Parathyroid adenoma (tissue), 2 donors: ENCODE results near the gene MYCBP2.
"Not testable (repeated sequence)": the region's sequence is repeated elsewhere in the genome, so short reads cannot be mapped to it uniquely, and the experiment has no call there.

ENCODE experiments used
- H2AFZ ChIP-seq: fragments of 300-600 bp; sonication (generic); one replicate; pipeline ENCODE4 v1.7.0; 2017; ENCODE audit warnings: antibody characterized with exemption, mild to moderate bottlenecking
- H3K27ac ChIP-seq: fragments of 300-600 bp; sonication (generic); one replicate; pipeline ENCODE4 v1.7.0; 2017
- H3K27me3 ChIP-seq: fragments of 300-600 bp; sonication (generic); one replicate; pipeline ENCODE4 v1.7.0; 2017; ENCODE audit warnings: low read length; ENCODE audit not compliant: control insufficient read depth, insufficient read depth
- H3K36me3 ChIP-seq: fragments of 300-600 bp; sonication (generic); one replicate; pipeline ENCODE4 v1.7.0; 2017; ENCODE audit warnings: low read length; ENCODE audit not compliant: control insufficient read depth, insufficient read depth
- H3K4me1 ChIP-seq: fragments of 300-600 bp; sonication (generic); one replicate; pipeline ENCODE4 v1.7.0; 2017; ENCODE audit warnings: control low read depth
- H3K4me2 ChIP-seq: fragments of 300-600 bp; sonication (generic); one replicate; pipeline ENCODE4 v1.7.0; 2017; ENCODE audit warnings: low read length
- H3K4me3 ChIP-seq: fragments of 300-600 bp; sonication (generic); one replicate; pipeline ENCODE4 v1.7.0; 2017; ENCODE audit warnings: low read depth, low read length
- H3K79me2 ChIP-seq: fragments of 300-600 bp; sonication (generic); one replicate; pipeline ENCODE4 v1.7.0; 2017; ENCODE audit warnings: control low read depth
- H3K9ac ChIP-seq: fragments of 300-600 bp; sonication (generic); one replicate; pipeline ENCODE4 v1.7.0; 2017; ENCODE audit warnings: mild to moderate bottlenecking
- H3K9me3 ChIP-seq: fragments of 300-600 bp; sonication (generic); one replicate; pipeline ENCODE4 v1.7.0; 2017; ENCODE audit warnings: low read length; ENCODE audit not compliant: control insufficient read depth
- TF ChIP-seq, protein P1 (sequence below): fragments of 300-600 bp; sonication (generic); IDR thresholded peaks from one replicate; pipeline ENCODE4 v1.7.0; 2017; ENCODE audit warnings: antibody characterized with exemption, mild to moderate bottlenecking
- donor health status: primary hyperparathyroidism.

MYCBP2 gene

DNA sequence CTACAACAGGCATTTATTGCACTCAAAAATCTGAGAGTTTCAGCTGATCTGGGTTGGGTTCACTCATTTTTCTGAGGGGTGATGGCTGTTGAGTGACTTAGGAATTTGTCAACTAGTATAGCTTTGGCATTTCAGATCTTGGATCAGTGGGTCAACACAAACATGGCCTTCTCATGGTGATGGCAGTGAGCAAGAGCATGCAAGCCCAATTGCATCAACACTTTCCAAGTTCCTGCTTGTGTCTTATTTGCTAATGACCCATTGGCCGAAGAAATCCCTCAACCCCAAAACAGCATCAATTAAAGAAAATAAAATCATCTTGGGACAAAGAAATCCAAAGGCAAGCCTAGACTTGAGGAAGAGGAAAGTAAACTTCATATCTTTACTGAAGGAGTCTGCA lies 23.9 kb upstream of the MYCBP2 start:
- no peaks in the 10 kb centered on the region for H3K9me3 ChIP-seq
- H3K27ac ChIP-seq: no peak overlapping the region
- no peak overlapping the region for H2AFZ ChIP-seq
- H3K4me1 ChIP-seq: no peaks in the 10 kb centered on the region
- H3K27me3 ChIP-seq: no peaks in the 10 kb centered on the region
- H3K79me2 ChIP-seq: no peaks in the 10 kb centered on the region
- no peak overlapping the region for H3K4me2 ChIP-seq
- no peaks in the 10 kb centered on the region for H3K36me3 ChIP-seq
- TF ChIP-seq, protein P1, sequence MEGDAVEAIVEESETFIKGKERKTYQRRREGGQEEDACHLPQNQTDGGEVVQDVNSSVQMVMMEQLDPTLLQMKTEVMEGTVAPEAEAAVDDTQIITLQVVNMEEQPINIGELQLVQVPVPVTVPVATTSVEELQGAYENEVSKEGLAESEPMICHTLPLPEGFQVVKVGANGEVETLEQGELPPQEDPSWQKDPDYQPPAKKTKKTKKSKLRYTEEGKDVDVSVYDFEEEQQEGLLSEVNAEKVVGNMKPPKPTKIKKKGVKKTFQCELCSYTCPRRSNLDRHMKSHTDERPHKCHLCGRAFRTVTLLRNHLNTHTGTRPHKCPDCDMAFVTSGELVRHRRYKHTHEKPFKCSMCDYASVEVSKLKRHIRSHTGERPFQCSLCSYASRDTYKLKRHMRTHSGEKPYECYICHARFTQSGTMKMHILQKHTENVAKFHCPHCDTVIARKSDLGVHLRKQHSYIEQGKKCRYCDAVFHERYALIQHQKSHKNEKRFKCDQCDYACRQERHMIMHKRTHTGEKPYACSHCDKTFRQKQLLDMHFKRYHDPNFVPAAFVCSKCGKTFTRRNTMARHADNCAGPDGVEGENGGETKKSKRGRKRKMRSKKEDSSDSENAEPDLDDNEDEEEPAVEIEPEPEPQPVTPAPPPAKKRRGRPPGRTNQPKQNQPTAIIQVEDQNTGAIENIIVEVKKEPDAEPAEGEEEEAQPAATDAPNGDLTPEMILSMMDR: no peak
- H3K4me3 ChIP-seq: no peak overlapping the region
- no peak overlapping the region for H3K9ac ChIP-seq

DNA sequence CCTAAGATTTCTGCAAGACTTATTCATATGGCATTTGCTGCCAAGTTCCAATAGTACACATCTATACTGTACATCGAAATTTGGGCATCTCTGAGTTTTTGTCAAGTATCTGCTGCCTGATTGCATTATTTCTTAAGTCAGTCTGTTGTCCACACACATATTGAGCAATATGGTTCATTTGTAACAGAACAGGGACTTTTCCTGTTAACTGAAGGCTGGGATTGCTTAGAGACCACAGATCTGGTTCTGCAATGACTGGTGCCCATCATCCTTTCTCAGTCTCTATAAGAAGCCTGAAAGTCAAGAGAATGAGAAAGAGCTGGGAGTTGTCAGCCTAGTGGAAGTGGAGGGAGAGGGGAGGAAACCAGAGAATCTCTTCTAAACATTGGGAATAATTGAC lies 22.5 kb upstream of the MYCBP2 start:
- Histone ChIP-seq H3K4me1 (no peaks in the 10 kb centered on the region), H3K27ac (no peak overlapping the region), H2AFZ (no peak overlapping the region), H3K9me3 (no peaks in the 10 kb centered on the region), H3K36me3 (no peaks in the 10 kb centered on the region), H3K79me2 (no peaks in the 10 kb centered on the region), H3K4me3 (no peak overlapping the region), H3K9ac (no peak overlapping the region), H3K27me3 (no peaks in the 10 kb centered on the region), H3K4me2 (no peak overlapping the region)
- TF ChIP-seq, protein P1: no peak

DNA sequence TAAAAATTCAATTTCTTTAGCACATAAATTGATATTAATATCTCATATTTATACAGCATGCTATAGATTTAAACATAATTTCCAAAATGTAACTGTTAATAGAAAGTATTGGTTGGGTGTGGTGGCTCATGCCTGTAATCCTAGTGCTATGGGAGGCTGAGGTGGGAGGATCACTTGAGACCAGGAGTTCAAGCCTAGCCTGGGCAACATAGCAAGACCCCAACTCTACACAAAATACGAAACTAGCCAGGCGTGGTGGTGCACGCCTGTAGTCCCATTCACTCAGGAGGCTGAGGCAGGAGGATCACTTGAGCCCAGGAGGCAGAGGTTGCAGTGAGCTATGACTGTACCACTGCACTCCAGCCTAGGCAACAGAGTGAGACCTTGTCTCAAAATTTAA lies 20.5 kb upstream of the MYCBP2 start:
- H3K27ac ChIP-seq, H3K4me3 ChIP-seq, H2AFZ ChIP-seq, H3K4me1 ChIP-seq, H3K27me3 ChIP-seq, H3K9me3 ChIP-seq, H3K4me2 ChIP-seq, H3K9ac ChIP-seq, H3K79me2 ChIP-seq, H3K36me3 ChIP-seq: not testable (repeated sequence)

DNA sequence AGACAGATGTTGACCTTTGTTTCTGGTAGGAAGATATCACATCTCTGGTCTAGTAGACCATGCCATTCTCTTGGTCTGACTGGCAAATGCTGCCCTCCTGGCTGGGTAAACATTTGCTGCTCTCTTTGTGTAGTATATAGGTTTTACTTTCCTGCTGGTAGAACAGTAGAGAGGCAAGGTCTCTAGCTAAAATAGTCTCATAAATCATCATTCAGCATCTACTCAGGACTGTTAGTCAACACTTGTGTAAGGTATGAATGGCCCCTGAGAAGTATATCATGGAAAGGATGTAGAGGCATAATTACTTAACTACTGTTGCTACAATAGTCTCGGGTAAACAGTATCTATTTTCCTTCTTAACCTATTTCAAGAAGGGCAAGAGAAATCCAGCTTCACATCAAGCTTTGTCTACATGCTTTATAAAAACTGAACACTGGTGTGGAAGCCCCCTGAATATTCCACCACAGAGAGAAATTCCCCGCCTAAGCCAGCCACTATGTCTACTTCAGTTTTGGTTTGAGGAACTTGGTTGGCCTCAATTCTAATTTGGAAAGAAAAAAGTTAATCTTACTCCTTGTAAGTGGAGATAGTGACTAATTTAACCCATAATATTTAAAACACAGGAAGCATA lies 18.4 kb upstream of the MYCBP2 start:
- H3K79me2 ChIP-seq: no peaks in the 10 kb centered on the region
- H3K9me3 ChIP-seq: no peaks in the 10 kb centered on the region
- H3K27ac ChIP-seq: no peak overlapping the region
- TF ChIP-seq, protein P1: no peak
- no peak overlapping the region for H3K4me2 ChIP-seq
- H3K4me1 ChIP-seq: no peaks in the 10 kb centered on the region
- no peak overlapping the region for H3K9ac ChIP-seq
- no peaks in the 10 kb centered on the region for H3K36me3 ChIP-seq
- no peak overlapping the region for H3K4me3 ChIP-seq
- no peaks in the 10 kb centered on the region for H3K27me3 ChIP-seq
- H2AFZ ChIP-seq: no peak overlapping the region

DNA sequence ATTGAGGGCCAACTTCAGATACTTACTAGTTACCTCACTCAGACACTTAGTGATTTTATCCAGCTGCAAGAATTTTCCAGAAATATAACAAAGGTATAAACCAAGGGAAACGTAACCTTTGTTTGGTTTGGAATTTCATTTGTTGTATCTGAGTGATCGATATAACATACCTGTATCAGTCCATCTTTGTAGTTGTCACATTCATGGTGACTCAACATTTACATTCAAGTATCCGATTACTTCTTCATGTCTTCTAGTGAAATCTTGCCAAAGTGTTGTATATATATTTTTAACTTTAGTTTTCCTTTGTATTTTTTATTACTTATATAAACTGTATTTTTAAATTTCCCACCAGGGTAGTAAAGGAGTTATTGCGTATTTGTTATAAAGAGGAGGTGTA lies 16.9 kb upstream of the MYCBP2 start:
- H3K9ac ChIP-seq: no peak overlapping the region
- H3K79me2 ChIP-seq: no peaks in the 10 kb centered on the region
- no peak overlapping the region for H3K4me3 ChIP-seq
- H3K4me1 ChIP-seq: no peaks in the 10 kb centered on the region
- H3K36me3 ChIP-seq: no peaks in the 10 kb centered on the region
- H3K27me3 ChIP-seq: no peaks in the 10 kb centered on the region
- H3K27ac ChIP-seq: no peak overlapping the region
- no peak overlapping the region for H3K4me2 ChIP-seq
- H3K9me3 ChIP-seq: no peaks in the 10 kb centered on the region
- H2AFZ ChIP-seq: no peak overlapping the region
- TF ChIP-seq, protein P1: no peak
